Transverse colon (tissue), 4 donors: Measurements from ENCODE around the gene PACS2. TPM values are rescaled to one million over a fixed set of nuclear protein-coding genes. Genes with fewer than 3 reads are reported as not detected.

Source experiments
- DNase-seq: peaks from one replicate; pipeline ENCODE4 v3.0.0-alpha.2; 2019
- H3K27ac ChIP-seq, 4 donors: fragments of 200-600 bp; sonication (generic); 2 replicates each; pipeline ENCODE4 v1.5.1; 2016 to 2018; ENCODE audit warnings: inconsistent platforms in 4 of 4
- H3K27me3 ChIP-seq: fragments of 200-600 bp; sonication (generic); 2 replicates; pipeline ENCODE4 v1.5.1; 2017; ENCODE audit warnings: inconsistent platforms
- H3K36me3 ChIP-seq, 4 donors: fragments of 200-600 bp; sonication (generic); 2 replicates each; pipeline ENCODE4 v1.5.1; 2017 to 2019; ENCODE audit warnings: inconsistent platforms in 4 of 4
- H3K4me1 ChIP-seq, 4 donors: fragments of 200-600 bp; sonication (generic); 2 replicates each; pipeline ENCODE4 v1.5.1; 2017 to 2020; ENCODE audit warnings: inconsistent platforms in 4 of 4
- H3K4me3 ChIP-seq, 4 donors: fragments of 200-600 bp; sonication (generic); 1 replicate in 1 of 4; 2 replicates in 3 of 4; pipeline versions ENCODE4 v1.5.1 to v1.6.1; 2017 to 2019; ENCODE audit warnings: inconsistent platforms in 4 of 4
- H3K9me3 ChIP-seq, 2 donors: fragments of 200-600 bp; sonication (generic); 2 replicates each; pipeline ENCODE4 v1.5.1; 2017 to 2019; ENCODE audit warnings: inconsistent platforms in 2 of 2
- EP300 ChIP-seq: sonication (generic); formaldehyde crosslinking; IDR thresholded peaks from one replicate; pipeline ENCODE4 v1.6.1; 2017; ENCODE audit warnings: antibody characterized with exemption, low read depth
- POLR2A ChIP-seq: fragments of 450-650 bp; IDR thresholded peaks from one replicate; pipeline ENCODE4 v1.6.1; 2016; ENCODE audit warnings: antibody characterized with exemption, mild to moderate bottlenecking, moderate library complexity
- POLR2AphosphoS5 ChIP-seq, 3 donors: sonication (generic); formaldehyde crosslinking; IDR thresholded peaks; one replicate each; pipeline ENCODE4 v1.6.1; 2016; ENCODE audit warnings: antibody characterized with exemption in 3 of 3
- WGBS, 2 donors: methylation state at CpG; one replicate each; pipeline ENCODE4 v1.1.5; 2018; ENCODE audit warnings: low coverage in 1 of 2; 5-methylcytosine and 5-hydroxymethylcytosine counted together
- in situ Hi-C, 4 donors: fragments of 200-750 bp; cut with MboI; loops; one replicate each; pipeline versions ENCODE4 v1.15.0 to v1.15.1; 2017; ENCODE audit warnings: low sequenced_read_pairs in 3 of 4, low pct_ligation_motif_present in 1 of 4, low pct_unique_long_range_greater_than_20kb in 1 of 4
- intact Hi-C: fragments of 100-400 bp; cut with DNase I; formaldehyde crosslinking; loops from one replicate; pipeline ENCODE4 v1.15.1; 2023; ENCODE audit warnings: low total_unique reads
- total RNA-seq, 4 donors: library from RNA; depleted of rRNA; stranded (reverse); fragments of >200 nt; gene quantifications; one replicate each; pipeline ENCODE4 v1.1.0, GENCODE V29; 2016
- TF ChIP-seq, protein P1 (sequence below), 5 experiments: fragments of 200-600 bp in 3 of 5; fragments of 450-650 bp in 2 of 5; sonication (generic) in 3 of 5; IDR thresholded peaks; 1 replicate in 2 of 5; 2 replicates in 3 of 5; pipeline ENCODE4 v1.5.1; 2016 to 2017; ENCODE audit warnings: antibody characterized with exemption in 5 of 5, inconsistent platforms in 3 of 5, mild to moderate bottlenecking in 2 of 5, moderate library complexity in 1 of 5

The PACS2 gene
- total RNA-seq, 4 donors from 2014 or later: 63.0 to 249 (median 135) TPM

DNA sequence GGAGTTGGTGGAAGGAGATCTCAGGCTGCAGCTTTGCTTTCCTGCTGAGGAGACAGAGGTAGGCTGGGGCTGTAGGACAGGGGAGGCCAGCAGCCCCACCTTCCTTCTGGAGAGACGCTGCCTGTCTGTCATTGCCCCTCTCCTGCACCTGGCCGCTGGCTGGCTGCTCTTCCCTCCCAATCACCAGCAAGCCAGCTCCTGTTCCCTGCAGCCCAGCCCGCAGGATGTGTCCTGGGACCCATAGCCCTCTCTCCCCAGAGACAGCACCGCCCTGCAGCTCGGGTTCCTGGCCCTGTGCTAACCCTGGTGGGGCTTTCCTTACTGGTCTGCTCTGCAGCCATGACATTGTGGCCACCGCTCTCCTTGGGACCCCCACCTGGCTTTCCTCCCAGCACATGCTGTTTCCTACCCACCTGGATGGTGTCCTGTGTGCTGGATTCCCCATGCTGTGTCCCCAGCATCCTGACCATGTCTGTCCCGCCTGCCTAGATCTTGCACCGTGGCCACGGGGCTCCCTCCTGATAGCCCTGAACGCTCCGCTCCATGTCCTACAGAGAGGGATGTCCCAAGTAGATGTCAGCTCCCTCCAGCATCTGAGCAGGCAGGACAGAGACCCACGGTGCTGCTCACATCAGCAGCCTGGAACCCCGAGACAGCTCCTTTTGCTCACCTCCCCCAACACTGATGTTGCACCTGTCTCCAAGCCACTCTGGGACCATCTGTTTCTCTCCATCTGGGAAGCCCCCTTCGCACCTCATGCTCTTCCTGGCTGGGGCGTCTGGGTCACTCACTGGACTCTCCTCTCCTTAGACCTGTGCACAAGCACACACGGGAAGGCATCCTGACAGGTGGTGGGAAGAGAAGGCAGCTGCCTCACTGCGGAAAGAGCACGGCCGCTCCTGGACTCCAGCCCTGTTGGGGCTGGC is 104.0 kb downstream of the PACS2 start:
- WGBS, 2 donors: 68 to 100% methylated on average over 1 to 19 of the region's 19 CpGs
- Histone ChIP-seq H3K9me3 (no peaks in the 10 kb centered on the region), H3K4me3 (peak overlapping the region in 3 of 4 donors; percentile 77 to 82 (median 77)), H3K4me1 (peaks cover 28 to 46% (median 41%) of the 10 kb centered on the region in 4 donors), H3K27ac (peak overlapping the region in 3 of 4 donors; percentile 35 to 83 (median 81)), H3K36me3 (no peaks in the 10 kb centered on the region), H3K27me3 (peaks cover 6% of the 10 kb centered on the region)
- no peak for DNase-seq
- in situ Hi-C loops (no loop called here), intact Hi-C loops (no loop called here)
- TF ChIP-seq POLR2AphosphoS5 (IDR thresholded peaks at IDR 0.05) (no peak), POLR2A (no peak), EP300 (no peak)
- TF ChIP-seq, protein P1, sequence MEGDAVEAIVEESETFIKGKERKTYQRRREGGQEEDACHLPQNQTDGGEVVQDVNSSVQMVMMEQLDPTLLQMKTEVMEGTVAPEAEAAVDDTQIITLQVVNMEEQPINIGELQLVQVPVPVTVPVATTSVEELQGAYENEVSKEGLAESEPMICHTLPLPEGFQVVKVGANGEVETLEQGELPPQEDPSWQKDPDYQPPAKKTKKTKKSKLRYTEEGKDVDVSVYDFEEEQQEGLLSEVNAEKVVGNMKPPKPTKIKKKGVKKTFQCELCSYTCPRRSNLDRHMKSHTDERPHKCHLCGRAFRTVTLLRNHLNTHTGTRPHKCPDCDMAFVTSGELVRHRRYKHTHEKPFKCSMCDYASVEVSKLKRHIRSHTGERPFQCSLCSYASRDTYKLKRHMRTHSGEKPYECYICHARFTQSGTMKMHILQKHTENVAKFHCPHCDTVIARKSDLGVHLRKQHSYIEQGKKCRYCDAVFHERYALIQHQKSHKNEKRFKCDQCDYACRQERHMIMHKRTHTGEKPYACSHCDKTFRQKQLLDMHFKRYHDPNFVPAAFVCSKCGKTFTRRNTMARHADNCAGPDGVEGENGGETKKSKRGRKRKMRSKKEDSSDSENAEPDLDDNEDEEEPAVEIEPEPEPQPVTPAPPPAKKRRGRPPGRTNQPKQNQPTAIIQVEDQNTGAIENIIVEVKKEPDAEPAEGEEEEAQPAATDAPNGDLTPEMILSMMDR (IDR thresholded peaks at IDR 0.05): no peak

DNA sequence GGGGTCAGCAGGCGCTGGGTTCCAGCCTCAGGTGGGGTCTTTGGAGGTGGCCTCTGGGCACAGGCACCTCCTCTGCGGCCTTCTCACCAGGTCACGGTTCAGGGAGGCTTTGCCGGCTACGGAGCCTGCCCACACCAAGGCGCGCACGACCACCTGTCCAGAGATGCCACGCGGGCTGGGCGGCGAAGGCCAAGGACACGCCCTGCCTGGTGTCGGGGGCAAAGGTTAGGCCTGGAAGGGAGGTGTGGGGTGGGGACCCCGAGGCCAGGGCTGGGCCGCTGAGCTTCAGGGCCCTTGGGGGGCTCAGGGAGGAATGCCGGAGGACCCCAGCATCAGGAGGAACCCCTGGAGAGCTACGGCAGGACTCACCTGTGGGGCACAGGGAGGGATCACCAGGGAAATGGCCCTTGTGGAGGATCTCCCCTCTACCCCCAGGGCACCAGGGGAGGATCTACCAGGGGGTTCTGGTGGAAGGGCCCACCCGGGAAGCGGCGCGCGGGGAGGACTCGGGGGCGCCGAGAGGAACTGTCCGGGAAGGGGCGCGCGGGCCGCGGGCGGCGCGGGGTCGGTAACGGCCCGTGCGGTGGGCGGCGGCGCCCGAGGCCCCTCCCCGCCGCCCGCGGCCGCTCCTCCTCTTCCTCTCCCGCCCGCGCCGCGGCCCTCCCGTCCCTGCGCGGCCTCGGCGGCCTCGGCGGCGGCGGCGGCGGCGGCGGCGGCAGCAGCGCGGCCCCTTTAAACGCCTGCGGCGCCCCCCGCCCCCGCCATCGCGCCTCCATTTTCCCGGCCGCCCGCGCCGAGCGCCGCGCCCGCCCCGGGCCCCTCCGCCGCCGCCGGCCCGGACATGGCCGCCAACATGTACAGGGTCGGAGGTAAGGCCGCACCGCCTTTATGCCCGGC is 104.9 kb downstream of the PACS2 start, which contains the start of gene MTA1:
Gene MTA1 (plus strand): TSS at position 633 of the 897 bp plus-strand sequence. CDS start 209 bp downstream, at position 842.
- Histone ChIP-seq H3K36me3 (no peaks in the 10 kb centered on the region), H3K4me1 (peaks cover 26 to 46% (median 40%) of the 10 kb centered on the region in 4 donors), H3K27ac (peak within 1 kb of the TSS; percentile 75 to 83 (median 82)), H3K27me3 (no peaks in the 10 kb centered on the region), H3K9me3 (no peaks in the 10 kb centered on the region), H3K4me3 (peak within 1 kb of the TSS; percentile 74 to 82 (median 77))
- TF ChIP-seq POLR2A: peak; percentile 20
- TF ChIP-seq, protein P1 (IDR thresholded peaks at IDR 0.05): no peak
- in situ Hi-C loops (no loop called here), intact Hi-C loops (no loop called here)
- peak; percentile 54 for DNase-seq
- WGBS, 2 donors: 6% methylated on average over 38 of the region's 96 CpGs; no CpG with 5 or more reads in 1 of the 2 donors

- Histone ChIP-seq H3K27ac (peak overlapping the region; percentile 63 to 78 (median 72)), H3K4me3 (peak overlapping the region; percentile 48 to 82 (median 69)), H3K9me3 (no peaks in the 10 kb centered on the region), H3K4me1 (peaks cover 23 to 39% (median 36%) of the 10 kb centered on the region in 4 donors), H3K27me3 (no peaks in the 10 kb centered on the region), H3K36me3 (no peaks in the 10 kb centered on the region)
- intact Hi-C loops: no loop called here
- in situ Hi-C loops: no loop called here
- DNase-seq: no peak
- WGBS, 2 donors: 5% methylated on average over 21 of the region's 67 CpGs; no CpG with 5 or more reads in 1 of the 2 donors
- no peak for TF ChIP-seq POLR2A
- TF ChIP-seq POLR2AphosphoS5 (IDR thresholded peaks at IDR 0.05): no peak
- TF ChIP-seq, protein P1 (IDR thresholded peaks at IDR 0.05): no peak
- TF ChIP-seq EP300: no peak
These were observed 105.8 kb downstream of the PACS2 start for GRCh38 chr14:105420101-105420973.
